NCI-H1436 (cell line): ENCODE results near the gene CAMK1.

Source experiments
- DNase-seq: peaks from one replicate; lab custom pipeline; 2025; lab: John Stamatoyannopoulos, UW

The CAMK1 gene

GRCh38 chr3:9769426-9770275, at the start of gene CAMK1:
TSS of gene CAMK1 (minus strand) at chr3:9769947. CDS start at chr3:9767749, 2,198 bp downstream.
- DNase-seq: no peak

DNA sequence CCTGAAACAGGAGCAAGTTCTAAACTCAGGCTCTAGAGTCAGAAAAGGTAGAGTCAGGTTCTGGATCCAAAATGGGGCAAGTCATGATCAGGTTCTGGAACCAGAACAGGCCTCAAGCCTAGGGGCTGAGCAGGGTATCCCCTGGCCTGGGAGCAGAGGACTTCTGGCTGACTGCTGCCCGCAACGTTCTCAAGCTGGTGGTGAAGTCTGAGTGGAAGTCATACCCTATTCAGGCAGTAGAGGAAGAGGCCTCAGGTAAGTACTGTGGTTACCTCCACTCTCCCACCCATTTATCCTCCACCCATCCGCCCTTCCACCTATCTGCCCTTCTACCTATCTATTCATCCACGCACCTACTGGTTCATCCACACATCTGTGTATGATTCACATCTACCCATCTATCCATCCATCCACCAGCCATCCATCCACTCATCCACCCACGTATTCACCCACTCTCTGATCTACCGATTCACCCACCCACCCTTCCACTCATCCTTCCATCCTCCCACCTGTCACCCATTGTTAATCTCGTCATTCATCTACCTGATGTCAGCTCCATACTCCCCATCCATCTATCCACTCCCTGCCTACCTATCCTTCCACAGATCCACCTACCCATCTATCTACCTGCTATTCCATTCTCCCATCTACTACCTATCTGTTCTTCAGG, 49.1 kb upstream of the CAMK1 start:
- no peak for DNase-seq

GRCh38 chr3:9817436-9817835, 47.7 kb upstream of the CAMK1 start:
- no peak for DNase-seq

DNA sequence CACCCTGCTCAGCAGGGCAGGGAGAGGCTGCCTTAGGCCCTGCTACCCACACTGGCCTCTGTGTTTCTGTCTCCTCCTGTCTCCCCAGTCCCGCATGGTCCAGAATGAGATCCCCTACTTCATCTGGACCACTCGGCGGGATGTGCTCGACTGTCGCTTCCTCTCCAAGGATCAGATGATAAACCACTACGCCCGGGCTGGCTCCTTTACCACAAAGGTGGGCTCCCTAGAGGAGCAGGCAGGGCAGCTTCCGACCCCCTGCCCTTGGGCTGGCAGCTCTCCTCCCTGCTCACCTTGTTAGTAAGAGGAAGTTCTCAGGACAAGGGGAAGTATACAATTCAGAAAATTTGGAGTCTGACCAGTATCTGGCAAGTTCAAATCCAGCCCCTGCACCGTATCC, 46.2 kb upstream of the CAMK1 start:
- no peak for DNase-seq

GRCh38 chr3:9812870-9813483, 43.2 kb upstream of the CAMK1 start:
- DNase-seq: no peak

GRCh38 chr3:9810846-9811245, 41.1 kb upstream of the CAMK1 start:
- DNase-seq: no peak

GRCh38 chr3:9810433-9810770, 40.7 kb upstream of the CAMK1 start:
- no peak for DNase-seq

GRCh38 chr3:9809615-9810432, 40.1 kb upstream of the CAMK1 start, which contains the start of gene TTLL3:
TSS of gene TTLL3 (plus strand) at chr3:9810262. CDS start at chr3:9810662, 400 bp downstream.
- peak; percentile 2 for DNase-seq

DNA sequence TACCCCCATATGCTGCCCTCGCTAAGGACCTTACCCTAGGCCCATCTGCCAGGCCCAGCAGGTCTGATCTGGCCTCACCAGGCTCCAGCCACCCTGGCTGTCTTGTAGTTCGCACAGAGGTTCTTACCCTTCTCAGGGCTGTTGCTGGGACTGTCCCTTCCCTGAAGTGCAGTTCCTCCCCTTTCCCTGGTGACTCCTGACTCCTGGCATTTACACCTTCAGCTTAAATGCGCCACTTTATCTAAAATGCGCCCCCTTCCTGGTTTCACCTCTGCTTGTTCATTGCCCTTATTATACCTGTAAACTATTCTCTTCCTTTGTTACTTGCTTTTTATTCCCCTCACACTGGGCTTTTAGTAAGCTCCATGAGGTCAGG, 39.5 kb upstream of the CAMK1 start:
- no peak for DNase-seq

GRCh38 chr3:9808345-9809037, 38.7 kb upstream of the CAMK1 start:
- DNase-seq: peak; percentile 4

DNA sequence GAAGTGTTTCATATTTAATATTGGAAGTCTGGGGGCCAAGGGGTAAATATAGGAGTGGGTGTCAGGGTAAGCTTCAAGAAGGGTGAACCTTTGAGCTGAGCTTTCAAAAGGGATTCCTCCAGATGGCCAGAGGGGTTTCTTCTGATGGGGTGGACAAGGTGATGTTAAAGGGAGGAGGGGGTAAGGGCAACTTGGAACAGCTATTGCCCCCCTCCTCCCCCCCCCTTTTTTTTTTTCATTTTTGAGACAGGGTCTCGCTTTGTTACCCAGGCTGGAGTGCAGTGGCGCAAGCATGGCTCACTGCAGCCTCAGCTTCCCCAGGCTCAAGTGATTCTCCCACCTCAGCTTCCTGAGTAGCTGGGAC, 38.2 kb upstream of the CAMK1 start:
- DNase-seq: no peak

GRCh38 chr3:9806688-9807589, 37.2 kb upstream of the CAMK1 start:
- no peak for DNase-seq

DNA sequence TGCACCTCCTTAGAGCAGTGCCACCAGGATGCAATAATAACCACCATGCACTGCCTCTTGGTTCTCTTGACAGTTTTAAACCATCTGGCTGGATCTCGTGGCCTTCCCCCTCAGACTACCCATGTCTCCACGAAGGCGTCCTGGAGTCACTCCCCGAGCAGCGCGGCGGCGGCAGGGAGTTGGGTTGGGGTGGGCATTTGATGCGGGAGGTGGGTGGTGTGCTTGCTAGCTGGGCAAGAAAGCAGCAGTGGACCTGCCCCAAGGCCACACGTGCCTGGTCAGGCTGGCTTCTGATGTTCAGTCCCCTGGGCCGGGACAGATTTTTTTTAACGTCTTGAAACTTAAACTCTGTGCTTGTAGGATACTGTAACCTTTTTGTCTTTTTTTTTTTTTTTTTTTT, 36.4 kb upstream of the CAMK1 start:
- DNase-seq: no peak

GRCh38 chr3:9804996-9805395, 35.2 kb upstream of the CAMK1 start:
- DNase-seq: no peak

DNA sequence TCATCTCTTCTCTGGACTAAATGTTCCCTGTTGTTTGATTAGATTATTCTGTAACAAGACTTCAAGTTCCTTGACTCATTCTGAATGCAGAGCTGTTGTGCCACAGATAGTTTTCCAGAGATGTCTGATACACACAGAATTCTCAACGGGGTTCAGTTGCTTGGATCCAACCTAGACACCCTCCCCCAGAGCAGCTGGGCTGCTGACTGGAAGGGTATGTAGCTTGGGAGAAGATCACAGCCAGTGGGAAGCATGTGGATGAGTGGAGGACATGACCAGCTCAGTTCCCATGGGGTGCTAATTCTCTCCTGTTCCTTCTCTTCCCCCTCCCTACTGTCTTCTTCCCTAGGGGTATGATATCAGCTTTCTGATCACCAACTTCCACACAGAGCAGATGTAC, 33.7 kb upstream of the CAMK1 start:
- no peak for DNase-seq

- no peak for DNase-seq
These were observed 30.8 kb upstream of the CAMK1 start for GRCh38 chr3:9800529-9800928.

GRCh38 chr3:9797196-9797945, 27.6 kb upstream of the CAMK1 start:
- no peak for DNase-seq

DNA sequence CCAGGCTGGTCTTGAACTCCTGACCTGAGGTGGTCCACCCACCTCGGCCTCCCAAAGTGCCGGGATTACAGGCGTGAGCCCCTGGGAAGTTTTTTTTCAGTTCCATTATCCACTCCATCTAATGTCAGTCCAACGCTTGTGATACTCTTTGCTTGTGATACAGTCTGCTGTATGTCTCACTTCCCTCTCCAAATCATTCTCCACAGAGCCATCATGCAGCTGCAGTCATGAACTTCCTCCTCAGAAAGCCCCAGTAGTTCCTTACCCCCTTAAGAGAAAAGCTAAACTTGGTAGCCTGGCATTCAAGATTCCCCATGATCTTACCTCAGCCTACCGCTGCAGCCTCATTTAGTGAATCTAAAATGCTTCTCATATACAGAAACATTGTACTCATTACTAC, 25.5 kb upstream of the CAMK1 start:
- DNase-seq: no peak

- DNase-seq: no peak
These were observed 24.7 kb upstream of the CAMK1 start for GRCh38 chr3:9794400-9794799.
